ENCODE results near the gene LRRC46. TPM values are rescaled to one million over a fixed set of nuclear protein-coding genes. Genes with fewer than 3 reads are reported as not detected.

The LRRC46 gene
- total RNA-seq, 1 donor from 2014 or later = 1.7 TPM

DNA sequence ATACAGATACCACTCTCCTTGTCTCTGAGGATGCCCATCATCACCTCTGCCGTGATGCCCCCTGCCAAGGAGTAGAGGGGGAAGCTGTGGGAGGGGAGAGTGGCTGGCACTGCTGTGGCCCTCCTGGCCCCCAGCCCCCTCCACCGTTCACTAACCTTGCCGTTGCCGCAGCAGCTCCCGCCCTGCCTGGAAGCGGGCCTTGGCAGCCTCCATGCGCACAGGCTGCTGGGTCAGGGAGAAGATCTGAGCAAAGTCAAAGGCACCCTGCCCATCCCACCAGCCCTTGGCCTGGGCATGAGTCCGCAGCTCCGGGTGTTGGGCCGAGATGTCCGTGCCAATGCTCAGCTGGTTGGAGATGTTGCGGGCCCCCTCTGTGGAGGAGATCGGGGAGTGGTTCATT, 7.2 kb downstream of the LRRC46 start:
- no peak overlapping the region for H3K27ac Mint-ChIP-seq
- peaks cover 3% of the 10 kb centered on the region for H3K36me3 Mint-ChIP-seq (ENCODE audit: insufficient read depth)
- no peaks in the 10 kb centered on the region for H3K9me3 Mint-ChIP-seq (ENCODE audit: low read depth)
- peak overlapping the region; percentile 33 for H3K4me3 Mint-ChIP-seq (ENCODE audit: low read depth)
- peaks cover 20% of the 10 kb centered on the region for H3K4me1 Mint-ChIP-seq (ENCODE audit: low read depth)
- DNase-seq (ENCODE audit: low spot score, unreplicated experiment) = no peak
- TF ChIP-seq, protein P1, sequence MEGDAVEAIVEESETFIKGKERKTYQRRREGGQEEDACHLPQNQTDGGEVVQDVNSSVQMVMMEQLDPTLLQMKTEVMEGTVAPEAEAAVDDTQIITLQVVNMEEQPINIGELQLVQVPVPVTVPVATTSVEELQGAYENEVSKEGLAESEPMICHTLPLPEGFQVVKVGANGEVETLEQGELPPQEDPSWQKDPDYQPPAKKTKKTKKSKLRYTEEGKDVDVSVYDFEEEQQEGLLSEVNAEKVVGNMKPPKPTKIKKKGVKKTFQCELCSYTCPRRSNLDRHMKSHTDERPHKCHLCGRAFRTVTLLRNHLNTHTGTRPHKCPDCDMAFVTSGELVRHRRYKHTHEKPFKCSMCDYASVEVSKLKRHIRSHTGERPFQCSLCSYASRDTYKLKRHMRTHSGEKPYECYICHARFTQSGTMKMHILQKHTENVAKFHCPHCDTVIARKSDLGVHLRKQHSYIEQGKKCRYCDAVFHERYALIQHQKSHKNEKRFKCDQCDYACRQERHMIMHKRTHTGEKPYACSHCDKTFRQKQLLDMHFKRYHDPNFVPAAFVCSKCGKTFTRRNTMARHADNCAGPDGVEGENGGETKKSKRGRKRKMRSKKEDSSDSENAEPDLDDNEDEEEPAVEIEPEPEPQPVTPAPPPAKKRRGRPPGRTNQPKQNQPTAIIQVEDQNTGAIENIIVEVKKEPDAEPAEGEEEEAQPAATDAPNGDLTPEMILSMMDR (IDR thresholded peaks at IDR 0.05; ENCODE audit: unreplicated experiment) = no peak
- no peaks in the 10 kb centered on the region for H3K27me3 Mint-ChIP-seq

DNA sequence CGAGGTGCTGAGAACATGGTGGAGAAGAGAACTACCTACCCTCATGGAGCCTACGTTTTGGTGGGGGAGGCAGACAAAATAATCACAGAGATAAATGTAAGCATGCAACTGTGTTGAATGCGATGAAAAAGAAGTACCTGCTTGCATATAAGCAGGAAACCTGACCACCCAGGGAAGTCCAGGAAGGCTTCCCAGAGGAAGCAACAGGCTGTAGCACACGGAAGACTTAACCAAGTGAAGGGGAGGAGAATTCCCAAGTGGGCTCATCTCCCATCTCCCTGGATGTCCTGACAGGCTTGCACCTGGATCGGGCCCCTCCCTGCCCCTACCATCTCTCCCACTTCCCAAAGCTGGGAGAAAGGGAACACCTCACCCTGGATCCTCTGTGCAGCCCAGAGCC, 7.6 kb downstream of the LRRC46 start:
- H3K4me3 Mint-ChIP-seq (ENCODE audit: low read depth) = peak overlapping the region; percentile 94
- no peaks in the 10 kb centered on the region for H3K9me3 Mint-ChIP-seq (ENCODE audit: low read depth)
- no peak overlapping the region for H3K27ac Mint-ChIP-seq
- TF ChIP-seq, protein P1 (IDR thresholded peaks at IDR 0.05; ENCODE audit: unreplicated experiment) = no peak
- peaks cover 20% of the 10 kb centered on the region for H3K4me1 Mint-ChIP-seq (ENCODE audit: low read depth)
- H3K36me3 Mint-ChIP-seq (ENCODE audit: insufficient read depth) = peaks cover 3% of the 10 kb centered on the region
- DNase-seq (ENCODE audit: low spot score, unreplicated experiment) = no peak
- no peaks in the 10 kb centered on the region for H3K27me3 Mint-ChIP-seq

DNA sequence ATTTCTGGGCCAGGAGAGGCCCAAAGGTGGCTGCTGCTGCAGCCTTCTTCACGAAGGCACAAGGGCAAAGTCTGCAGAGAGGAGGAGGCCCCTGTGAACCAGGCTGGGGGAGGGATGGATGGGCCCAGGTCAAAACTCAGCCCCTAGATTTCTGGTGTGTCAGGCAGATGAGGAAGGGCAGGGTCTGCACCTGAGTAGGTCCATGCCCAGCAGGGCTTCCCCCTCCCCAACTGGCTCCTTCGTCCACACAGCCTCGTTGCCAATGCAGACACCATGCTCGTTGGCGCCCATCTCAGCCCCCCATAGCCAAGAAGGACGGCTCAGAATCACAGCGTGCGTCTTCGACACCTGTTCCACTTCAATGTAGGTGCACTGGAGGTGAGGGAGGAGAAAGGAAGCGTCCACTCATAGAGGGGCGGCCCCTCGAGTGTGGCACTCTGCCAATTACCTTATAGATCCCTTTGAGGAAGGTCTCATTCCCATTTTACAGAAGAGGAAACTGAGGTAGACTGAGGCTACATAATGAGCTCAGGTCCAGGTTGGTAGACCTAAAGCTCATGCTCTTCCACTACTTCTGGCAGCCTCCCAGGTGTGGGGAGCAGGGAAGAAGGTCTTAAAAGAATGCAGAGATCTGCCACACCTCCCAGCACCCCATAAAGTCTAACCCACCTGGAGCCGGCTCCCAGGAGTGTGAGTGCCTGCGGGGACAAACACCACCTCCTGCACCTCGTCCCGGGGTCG, 8.7 kb downstream of the LRRC46 start:
- Mint-ChIP-seq H3K9me3 (ENCODE audit: low read depth) (no peaks in the 10 kb centered on the region), H3K27me3 (peaks cover 6% of the 10 kb centered on the region), H3K4me1 (ENCODE audit: low read depth) (peaks cover 20% of the 10 kb centered on the region), H3K36me3 (ENCODE audit: insufficient read depth) (peaks cover 3% of the 10 kb centered on the region), H3K27ac (peak overlapping the region; percentile 62), H3K4me3 (ENCODE audit: low read depth) (peak overlapping the region; percentile 94)
- DNase-seq (ENCODE audit: low spot score, unreplicated experiment) = no peak
- TF ChIP-seq, protein P1 (IDR thresholded peaks at IDR 0.05; ENCODE audit: unreplicated experiment) = no peak

DNA sequence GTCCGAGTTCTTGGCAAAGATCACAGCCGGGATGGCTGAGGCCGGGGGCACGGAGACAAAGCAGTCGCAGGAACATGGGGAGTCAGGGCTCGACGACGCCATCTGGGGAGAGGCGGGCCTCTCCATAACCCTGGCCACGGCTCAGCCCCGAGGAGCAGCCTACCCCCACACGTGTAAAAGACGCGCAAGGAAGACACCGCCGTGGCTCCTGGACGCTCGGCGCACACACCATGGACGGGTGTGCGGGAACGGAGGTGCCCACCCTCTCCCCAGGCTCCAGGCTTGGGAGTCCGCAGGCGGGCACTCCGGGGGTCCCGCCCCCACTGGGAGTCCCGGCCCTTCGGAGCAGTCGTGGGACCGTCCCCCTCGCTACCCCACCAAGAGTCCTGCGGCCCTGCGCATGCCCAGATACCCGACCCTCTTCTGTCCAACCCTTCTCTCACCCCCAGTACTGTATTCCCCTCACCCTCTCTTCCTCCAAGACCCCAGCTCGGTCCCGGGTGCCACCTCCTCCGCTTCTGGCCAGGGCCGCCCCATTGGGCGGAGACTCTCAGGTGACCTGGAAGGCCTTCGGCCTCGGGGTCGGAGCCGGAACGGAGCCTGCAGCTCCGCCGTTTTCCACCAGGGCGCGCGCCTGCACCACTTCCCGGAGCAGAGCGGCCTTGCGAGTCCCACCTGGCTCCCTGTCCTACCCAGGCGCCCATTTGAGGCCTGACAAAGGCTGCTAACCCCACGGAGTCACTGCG, 9.4 kb downstream of the LRRC46 start, which contains the start of gene SCRN2:
Gene SCRN2 (minus strand): TSS at position 532 of the 746 bp plus-strand sequence. CDS start 430 bp downstream, at position 102.
- peak within 1 kb of the TSS; percentile 97 for H3K27ac Mint-ChIP-seq

More for the DNA sequence above, 9.4 kb downstream of the LRRC46 start, which contains the start of gene SCRN2:
- peak; percentile 97 for DNase-seq (ENCODE audit: low spot score, unreplicated experiment)
- H3K27me3 Mint-ChIP-seq = peaks cover 12% of the 10 kb centered on the region
- peak within 1 kb of the TSS; percentile 94 for H3K4me3 Mint-ChIP-seq (ENCODE audit: low read depth)
- TF ChIP-seq, protein P1 (IDR thresholded peaks at IDR 0.05; ENCODE audit: unreplicated experiment) = peak; percentile 91
- no peaks in the 10 kb centered on the region for H3K9me3 Mint-ChIP-seq (ENCODE audit: low read depth)
- H3K36me3 Mint-ChIP-seq (ENCODE audit: insufficient read depth) = peaks cover 3% of the 10 kb centered on the region
- peaks cover 20% of the 10 kb centered on the region for H3K4me1 Mint-ChIP-seq (ENCODE audit: low read depth)

Data from progenitor cell of endocrine pancreas (in vitro differentiated cells).